ENCODE results near the gene FZR1.

Gene FZR1

DNA sequence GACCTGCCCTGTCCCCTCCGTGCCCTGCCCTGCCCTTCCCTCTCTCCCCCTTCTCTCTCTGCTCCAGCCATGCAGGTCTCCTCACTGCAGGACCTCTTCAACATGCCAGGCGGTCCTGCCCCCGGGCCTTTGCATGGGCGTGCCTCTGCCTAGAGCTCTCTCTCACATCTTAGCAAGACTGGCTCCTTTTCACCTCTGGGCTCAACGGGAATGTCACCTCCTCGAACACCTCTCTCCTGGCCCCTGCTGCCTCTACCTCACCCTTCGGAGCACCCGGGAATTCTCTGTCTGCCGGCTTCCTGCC lies 45.6 kb downstream of the FZR1 start:
- H3K27ac ChIP-seq (ENCODE audit: low read depth, low read length): no peak overlapping the region
- H3K4me3 ChIP-seq (ENCODE audit: insufficient read depth, low read length, poor library complexity, severe bottlenecking): no peak overlapping the region
- peaks cover 7% of the 10 kb centered on the region; the same call in 1 of the 2 replicates for H4K20me1 ChIP-seq (ENCODE audit: low read depth, low read length)
- H3K9me2 ChIP-seq (replicated peaks; ENCODE audit: insufficient read depth, low read length): no peaks in the 10 kb centered on the region
- H3K79me2 ChIP-seq (ENCODE audit: insufficient read depth, low read length): peaks cover 27% of the 10 kb centered on the region
- TF ChIP-seq EZH2phosphoT487 (conservative IDR thresholded peaks at IDR 0.05; ENCODE audit: low read length): no peak
- TF ChIP-seq, protein P1, sequence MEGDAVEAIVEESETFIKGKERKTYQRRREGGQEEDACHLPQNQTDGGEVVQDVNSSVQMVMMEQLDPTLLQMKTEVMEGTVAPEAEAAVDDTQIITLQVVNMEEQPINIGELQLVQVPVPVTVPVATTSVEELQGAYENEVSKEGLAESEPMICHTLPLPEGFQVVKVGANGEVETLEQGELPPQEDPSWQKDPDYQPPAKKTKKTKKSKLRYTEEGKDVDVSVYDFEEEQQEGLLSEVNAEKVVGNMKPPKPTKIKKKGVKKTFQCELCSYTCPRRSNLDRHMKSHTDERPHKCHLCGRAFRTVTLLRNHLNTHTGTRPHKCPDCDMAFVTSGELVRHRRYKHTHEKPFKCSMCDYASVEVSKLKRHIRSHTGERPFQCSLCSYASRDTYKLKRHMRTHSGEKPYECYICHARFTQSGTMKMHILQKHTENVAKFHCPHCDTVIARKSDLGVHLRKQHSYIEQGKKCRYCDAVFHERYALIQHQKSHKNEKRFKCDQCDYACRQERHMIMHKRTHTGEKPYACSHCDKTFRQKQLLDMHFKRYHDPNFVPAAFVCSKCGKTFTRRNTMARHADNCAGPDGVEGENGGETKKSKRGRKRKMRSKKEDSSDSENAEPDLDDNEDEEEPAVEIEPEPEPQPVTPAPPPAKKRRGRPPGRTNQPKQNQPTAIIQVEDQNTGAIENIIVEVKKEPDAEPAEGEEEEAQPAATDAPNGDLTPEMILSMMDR (IDR thresholded peaks at IDR 0.05; ENCODE audit: insufficient read depth, low read length, poor library complexity, severe bottlenecking): no peak
- no peaks in the 10 kb centered on the region for H3F3A ChIP-seq (ENCODE audit: insufficient read depth)
- no peaks in the 10 kb centered on the region for H3K9me3 ChIP-seq (ENCODE audit: insufficient read depth, low read length)
- H3K4me2 ChIP-seq (ENCODE audit: low read depth, low read length, poor library complexity, severe bottlenecking): no peak overlapping the region
- H3K27me3 ChIP-seq (ENCODE audit: low read length): no peaks in the 10 kb centered on the region
- H3K36me3 ChIP-seq (ENCODE audit: low read length): no peaks in the 10 kb centered on the region
- H2AFZ ChIP-seq (ENCODE audit: low read depth, low read length, severe bottlenecking): no peak overlapping the region
- H3K9ac ChIP-seq (ENCODE audit: low read length): no peak overlapping the region

DNA sequence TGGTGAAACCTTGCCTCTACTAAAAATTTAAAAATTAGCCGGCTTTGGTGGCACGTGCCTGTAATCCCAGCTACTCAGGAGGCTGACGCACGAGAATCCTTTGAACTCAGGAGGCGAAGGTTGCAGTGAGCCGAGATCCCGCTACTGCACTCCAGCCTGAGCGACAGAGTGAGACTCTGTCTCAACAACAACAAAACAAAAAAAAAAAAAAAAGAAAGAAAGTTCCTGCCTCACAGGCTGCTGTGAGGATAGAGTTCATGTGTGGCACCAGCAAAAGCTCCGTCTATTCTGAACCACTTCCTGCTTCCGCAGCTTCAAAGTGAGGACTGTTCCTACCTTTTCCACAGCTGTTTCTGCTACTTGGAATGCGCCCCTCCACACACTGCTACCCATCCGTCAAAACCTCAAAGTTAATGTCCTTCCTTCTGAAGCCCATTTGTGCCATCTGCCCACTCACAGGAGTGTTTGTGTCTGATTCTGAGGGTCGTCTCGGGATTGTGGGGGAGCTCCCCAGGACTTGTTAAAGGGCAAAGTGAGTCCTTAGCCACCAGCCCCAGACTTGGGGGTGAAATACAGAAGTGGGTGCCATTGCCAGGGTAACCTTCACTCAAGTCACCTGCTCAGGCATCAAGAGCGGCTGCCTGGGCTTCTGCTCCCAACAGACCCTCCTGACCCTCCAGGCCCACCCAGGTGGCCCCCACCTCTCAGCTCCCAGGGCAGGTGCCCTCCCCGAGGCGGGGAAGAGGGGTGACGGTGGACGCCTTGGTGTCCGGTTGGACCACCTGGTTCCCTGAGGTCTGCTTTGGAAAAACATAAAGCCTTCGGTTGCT lies 48.4 kb downstream of the FZR1 start:
- H3K9me2 ChIP-seq (replicated peaks; ENCODE audit: insufficient read depth, low read length): no peaks in the 10 kb centered on the region
- no peak overlapping the region for H3K4me3 ChIP-seq (ENCODE audit: insufficient read depth, low read length, poor library complexity, severe bottlenecking)
- peak overlapping the region; percentile 33; the same call in 1 of the 2 replicates for H3K27ac ChIP-seq (ENCODE audit: low read depth, low read length)
- H3K9me3 ChIP-seq (ENCODE audit: insufficient read depth, low read length): no peaks in the 10 kb centered on the region
- no peak for TF ChIP-seq EZH2phosphoT487 (conservative IDR thresholded peaks at IDR 0.05; ENCODE audit: low read length)
- TF ChIP-seq, protein P1 (IDR thresholded peaks at IDR 0.05; ENCODE audit: insufficient read depth, low read length, poor library complexity, severe bottlenecking): no peak
- no peak overlapping the region for H3K9ac ChIP-seq (ENCODE audit: low read length)
- H2AFZ ChIP-seq (ENCODE audit: low read depth, low read length, severe bottlenecking): no peak overlapping the region
- H3K79me2 ChIP-seq (ENCODE audit: insufficient read depth, low read length): peaks cover 30% of the 10 kb centered on the region
- H3K4me2 ChIP-seq (ENCODE audit: low read depth, low read length, poor library complexity, severe bottlenecking): no peak overlapping the region
- H3K36me3 ChIP-seq (ENCODE audit: low read length): no peaks in the 10 kb centered on the region
- no peaks in the 10 kb centered on the region for H3K27me3 ChIP-seq (ENCODE audit: low read length)
- no peaks in the 10 kb centered on the region for H3F3A ChIP-seq (ENCODE audit: insufficient read depth)
- H4K20me1 ChIP-seq (ENCODE audit: low read depth, low read length): peaks cover 7% of the 10 kb centered on the region; the same call in 1 of the 2 replicates

DNA sequence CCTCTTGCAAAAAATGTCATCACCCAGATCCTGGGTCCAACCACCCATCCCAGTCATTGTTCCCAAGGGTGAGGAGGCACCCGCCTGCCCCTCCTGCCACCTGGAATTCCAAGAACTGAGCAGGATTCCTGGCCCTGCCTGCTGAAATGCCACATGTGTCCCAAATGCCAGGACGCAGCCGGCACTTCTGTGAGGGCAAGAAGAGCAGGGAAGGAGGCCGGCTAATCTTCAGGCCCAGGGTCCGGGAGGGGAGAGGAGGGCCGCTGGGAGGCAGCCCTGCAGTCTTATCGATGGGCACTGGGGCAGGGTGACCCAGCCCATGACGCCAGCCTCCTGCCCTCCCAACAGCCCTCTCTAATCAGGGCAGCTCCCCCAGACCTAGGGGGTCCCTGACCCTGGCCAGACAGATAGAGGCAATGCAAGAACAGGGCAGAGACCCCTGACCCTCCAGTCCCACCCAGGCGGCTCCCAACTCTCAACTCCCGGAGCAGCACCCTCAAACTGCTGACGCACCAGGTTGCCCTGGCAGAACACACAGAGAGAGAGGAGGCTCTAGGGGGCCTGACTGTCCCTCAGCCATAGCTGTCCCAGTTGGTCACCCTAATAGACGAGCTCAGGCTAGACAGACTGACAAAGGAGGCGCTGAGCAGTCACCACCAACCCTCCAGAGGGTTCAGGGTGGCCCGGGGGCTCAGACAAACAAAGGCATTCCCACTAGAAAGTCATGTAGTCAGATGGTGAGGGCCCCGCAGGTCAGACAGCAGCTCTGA lies 49.7 kb downstream of the FZR1 start:
- Histone ChIP-seq H3K27me3 (ENCODE audit: low read length) (no peaks in the 10 kb centered on the region), H3K4me3 (ENCODE audit: insufficient read depth, low read length, poor library complexity, severe bottlenecking) (peak overlapping the region; percentile 62), H2AFZ (ENCODE audit: low read depth, low read length, severe bottlenecking) (no peak overlapping the region), H3K79me2 (ENCODE audit: insufficient read depth, low read length) (peaks cover 30% of the 10 kb centered on the region), H3F3A (ENCODE audit: insufficient read depth) (no peaks in the 10 kb centered on the region), H3K4me2 (ENCODE audit: low read depth, low read length, poor library complexity, severe bottlenecking) (peak overlapping the region; percentile 68), H3K9me3 (ENCODE audit: insufficient read depth, low read length) (no peaks in the 10 kb centered on the region), H4K20me1 (ENCODE audit: low read depth, low read length) (peaks cover 7% of the 10 kb centered on the region; the same call in 1 of the 2 replicates), H3K9ac (ENCODE audit: low read length) (peak overlapping the region; percentile 62), H3K27ac (ENCODE audit: low read depth, low read length) (no peak overlapping the region), H3K36me3 (ENCODE audit: low read length) (no peaks in the 10 kb centered on the region), H3K9me2 (replicated peaks; ENCODE audit: insufficient read depth, low read length) (no peaks in the 10 kb centered on the region)
- TF ChIP-seq EZH2phosphoT487 (conservative IDR thresholded peaks at IDR 0.05; ENCODE audit: low read length): no peak
- TF ChIP-seq, protein P1 (IDR thresholded peaks at IDR 0.05; ENCODE audit: insufficient read depth, low read length, poor library complexity, severe bottlenecking): no peak
